ENCODE data around the gene GUCD1. TPM values are rescaled to one million over a fixed set of nuclear protein-coding genes. Genes with fewer than 3 reads are reported as not detected.
A peak's percentile ranks its signal among the peaks of the same experiment; 100 is the strongest.

The GUCD1 gene
- total and polyA plus RNA-seq, 9 of the 15 experiments (the other 6 are each of a cell fraction or from before 2014, with no cell fraction given), result 31.5 to 67.8 (median 50.3) TPM

DNA sequence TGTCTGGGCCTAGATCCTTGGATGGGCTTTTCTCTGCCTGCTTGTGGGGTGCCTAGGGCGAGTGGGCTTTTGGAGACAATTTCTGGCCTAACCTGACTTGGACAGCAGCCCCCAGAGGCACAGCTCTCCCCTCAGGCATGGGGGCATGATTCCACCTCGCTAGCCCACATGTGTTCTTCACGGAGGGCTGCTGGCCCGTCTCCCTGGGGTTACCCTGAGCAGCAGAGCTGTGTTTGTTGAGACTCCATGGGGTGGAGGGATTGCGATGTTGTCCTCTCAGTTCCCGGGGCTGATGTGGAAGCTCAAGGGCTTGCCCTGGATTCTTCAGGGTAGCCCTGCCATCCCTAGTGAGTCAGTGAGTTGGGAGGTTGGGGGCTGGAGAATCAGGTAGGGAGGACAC, 40.3 kb upstream of the GUCD1 start:
- ChIA-PET POLR2A (interaction anchor here (0.6 kb wide), 1 partner anchor 124 kb away, joined by 4 read pairs; no protein-coding TSS in a partner anchor), CTCF (ENCODE audit: low intra/inter-chr PET ratio) (no interaction called here)
- Histone ChIP-seq H3K4me1 (replicated peaks in 1 of 2; ENCODE audit: control insufficient read depth in 2 of 2, insufficient read depth in 2 of 2, low read length in 2 of 2) (peaks cover 0 to 22% of the 10 kb centered on the region in 2 experiments; a peak in 2 of 5 replicates), H2AFZ (ENCODE audit: low read depth, low read length) (no peak overlapping the region), H3K27ac (ENCODE audit: extremely low read depth, low read depth, low read length) (no peak overlapping the region), H4K20me1 (replicated peaks; ENCODE audit: control insufficient read depth, insufficient read depth, low read length) (no peaks in the 10 kb centered on the region), H3K4me2 (ENCODE audit: insufficient read depth, low read length) (no peak overlapping the region), H3K9me1 (ENCODE audit: control insufficient read depth, insufficient read depth, low read length) (no peaks in the 10 kb centered on the region), H3K9ac (ENCODE audit: insufficient read depth in 1 of 2, low read depth in 2 of 2, low read length in 2 of 2) (peak overlapping the region in 1 of 2 experiments; percentile 52; a peak in 2 of 4 replicates), H3K27me3 (ENCODE audit: control insufficient read depth in 2 of 2, insufficient read depth in 2 of 2, low read length in 2 of 2) (no peaks in the 10 kb centered on the region), H3K79me2 (ENCODE audit: control insufficient read depth, insufficient read depth, low read length) (no peaks in the 10 kb centered on the region), H3K9me3 (replicated peaks; ENCODE audit: control insufficient read depth, insufficient read depth, low read depth, low read length) (no peaks in the 10 kb centered on the region), H3K4me3 (no peak overlapping the region), H3K36me3 (ENCODE audit: control insufficient read depth, insufficient read depth, low read length) (no peaks in the 10 kb centered on the region)
- no peak for FAIRE-seq
- no peak for TF ChIP-seq MAZ (CRISPR knock-in tag; conservative IDR thresholded peaks at IDR 0.05 in 1 of 2, IDR thresholded peaks at IDR 0.05 in 1 of 2)
- DNase-seq (ENCODE audit: extremely low read depth in 1 of 4, low spot score in 3 of 4), result no peak
- ATAC-seq, result no peak
- intact Hi-C loops (cut with micrococcal nuclease), result no loop called here
- no TSS peak for BruUV-seq (replicated peaks)
- WGBS (ENCODE audit: insufficient coverage, low coverage, missing lambda C conversion rate), result 77% methylated on average over 3 of the region's 6 CpGs
- in situ Hi-C loops (cut with MboI), result no loop called here

- Histone ChIP-seq H3K79me2 (ENCODE audit: control insufficient read depth, insufficient read depth, low read length) (no peaks in the 10 kb centered on the region), H3K27me3 (ENCODE audit: control insufficient read depth in 2 of 2, insufficient read depth in 2 of 2, low read length in 2 of 2) (no peaks in the 10 kb centered on the region), H4K20me1 (replicated peaks; ENCODE audit: control insufficient read depth, insufficient read depth, low read length) (no peaks in the 10 kb centered on the region), H3K36me3 (ENCODE audit: control insufficient read depth, insufficient read depth, low read length) (no peaks in the 10 kb centered on the region), H3K4me2 (ENCODE audit: insufficient read depth, low read length) (no peak overlapping the region), H3K27ac (ENCODE audit: extremely low read depth, low read depth, low read length) (no peak overlapping the region), H2AFZ (ENCODE audit: low read depth, low read length) (no peak overlapping the region), H3K9ac (ENCODE audit: insufficient read depth in 1 of 2, low read depth in 2 of 2, low read length in 2 of 2) (no peak overlapping the region), H3K9me3 (replicated peaks; ENCODE audit: control insufficient read depth, insufficient read depth, low read depth, low read length) (no peaks in the 10 kb centered on the region), H3K4me3 (no peak overlapping the region), H3K9me1 (ENCODE audit: control insufficient read depth, insufficient read depth, low read length) (no peaks in the 10 kb centered on the region), H3K4me1 (replicated peaks in 1 of 2; ENCODE audit: control insufficient read depth in 2 of 2, insufficient read depth in 2 of 2, low read length in 2 of 2) (peaks cover 0 to 22% of the 10 kb centered on the region in 2 experiments; a peak in 2 of 5 replicates)
- intact Hi-C loops (cut with micrococcal nuclease), result no loop called here
- 62% methylated on average over 4 of the region's 7 CpGs for WGBS (ENCODE audit: insufficient coverage, low coverage, missing lambda C conversion rate)
- no TSS peak for BruUV-seq (replicated peaks)
- CTCF ChIA-PET (ENCODE audit: low intra/inter-chr PET ratio), result no interaction called here
- FAIRE-seq (no peak), DNase-seq (ENCODE audit: extremely low read depth in 1 of 4, low spot score in 3 of 4) (no peak), ATAC-seq (no peak)
- in situ Hi-C loops (cut with MboI), result no loop called here
- POLR2A ChIA-PET, result interaction anchor here (0.6 kb wide), 1 partner anchor 123 kb away, joined by 4 read pairs; no protein-coding TSS in a partner anchor
- TF ChIP-seq ZNF561 (CRISPR knock-in tag; conservative IDR thresholded peaks at IDR 0.05), result no peak
- no peak for TF ChIP-seq POLR2AphosphoS2 (IDR thresholded peaks at IDR 0.05; ENCODE audit: low read length)
- TF ChIP-seq, protein P1, sequence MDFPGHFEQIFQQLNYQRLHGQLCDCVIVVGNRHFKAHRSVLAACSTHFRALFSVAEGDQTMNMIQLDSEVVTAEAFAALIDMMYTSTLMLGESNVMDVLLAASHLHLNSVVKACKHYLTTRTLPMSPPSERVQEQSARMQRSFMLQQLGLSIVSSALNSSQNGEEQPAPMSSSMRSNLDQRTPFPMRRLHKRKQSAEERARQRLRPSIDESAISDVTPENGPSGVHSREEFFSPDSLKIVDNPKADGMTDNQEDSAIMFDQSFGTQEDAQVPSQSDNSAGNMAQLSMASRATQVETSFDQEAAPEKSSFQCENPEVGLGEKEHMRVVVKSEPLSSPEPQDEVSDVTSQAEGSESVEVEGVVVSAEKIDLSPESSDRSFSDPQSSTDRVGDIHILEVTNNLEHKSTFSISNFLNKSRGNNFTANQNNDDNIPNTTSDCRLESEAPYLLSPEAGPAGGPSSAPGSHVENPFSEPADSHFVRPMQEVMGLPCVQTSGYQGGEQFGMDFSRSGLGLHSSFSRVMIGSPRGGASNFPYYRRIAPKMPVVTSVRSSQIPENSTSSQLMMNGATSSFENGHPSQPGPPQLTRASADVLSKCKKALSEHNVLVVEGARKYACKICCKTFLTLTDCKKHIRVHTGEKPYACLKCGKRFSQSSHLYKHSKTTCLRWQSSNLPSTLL (IDR thresholded peaks at IDR 0.05), result no peak
- no peak for TF ChIP-seq SAFB (IDR thresholded peaks at IDR 0.05; ENCODE audit: borderline replicate concordance, low read depth, low read length)
- no peak for TF ChIP-seq ZZZ3 (IDR thresholded peaks at IDR 0.05)
- TF ChIP-seq ETV6 (IDR thresholded peaks at IDR 0.05; ENCODE audit: borderline replicate concordance in 1 of 2, low read depth in 2 of 2, low read length in 1 of 2), result no peak
- no peak for TF ChIP-seq ETV6 (CRISPR knock-in tag; IDR thresholded peaks at IDR 0.05; ENCODE audit: borderline replicate concordance)
- no peak for TF ChIP-seq ZNF695 (CRISPR knock-in tag; IDR thresholded peaks at IDR 0.05)
- no peak for TF ChIP-seq SIRT6 (IDR thresholded peaks at IDR 0.05; ENCODE audit: low read depth, low read length)
- TF ChIP-seq, protein P2, sequence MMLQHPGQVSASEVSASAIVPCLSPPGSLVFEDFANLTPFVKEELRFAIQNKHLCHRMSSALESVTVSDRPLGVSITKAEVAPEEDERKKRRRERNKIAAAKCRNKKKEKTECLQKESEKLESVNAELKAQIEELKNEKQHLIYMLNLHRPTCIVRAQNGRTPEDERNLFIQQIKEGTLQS (IDR thresholded peaks at IDR 0.05), result no peak
- TF ChIP-seq, protein P2 (CRISPR knock-in tag; conservative IDR thresholded peaks at IDR 0.05), result no peak
- TF ChIP-seq STAG1 (CRISPR knock-in tag; IDR thresholded peaks at IDR 0.05; ENCODE audit: borderline replicate concordance), result no peak
- TF ChIP-seq GATA2 (CRISPR knock-in tag; IDR thresholded peaks at IDR 0.05), result no peak
Observed at GRCh38 chr22:24594569-24595120, 39.7 kb upstream of the GUCD1 start.
